GM10266 (cell line): ENCODE results near the gene CBR3.

Experiments
- DNase-seq: peaks from one replicate; pipeline ENCODE4 v3.0.0; 2012; ENCODE audit errors: extremely low spot score
- CTCF ChIP-seq: IDR thresholded peaks from 2 replicates; pipeline ENCODE4 v1.5.1; 2012; ENCODE audit warnings: mild to moderate bottlenecking, low read depth; ENCODE audit not compliant: control insufficient read depth, insufficient read depth; ENCODE audit errors: missing control alignments

The CBR3 gene

GRCh38 chr21:36105327-36105842 lies 29.5 kb upstream of the CBR3 start:
- no peak for TF ChIP-seq CTCF
- DNase-seq = no peak

GRCh38 chr21:36109868-36110267 lies 25.0 kb upstream of the CBR3 start:
- no peak for DNase-seq
- no peak for TF ChIP-seq CTCF

DNA sequence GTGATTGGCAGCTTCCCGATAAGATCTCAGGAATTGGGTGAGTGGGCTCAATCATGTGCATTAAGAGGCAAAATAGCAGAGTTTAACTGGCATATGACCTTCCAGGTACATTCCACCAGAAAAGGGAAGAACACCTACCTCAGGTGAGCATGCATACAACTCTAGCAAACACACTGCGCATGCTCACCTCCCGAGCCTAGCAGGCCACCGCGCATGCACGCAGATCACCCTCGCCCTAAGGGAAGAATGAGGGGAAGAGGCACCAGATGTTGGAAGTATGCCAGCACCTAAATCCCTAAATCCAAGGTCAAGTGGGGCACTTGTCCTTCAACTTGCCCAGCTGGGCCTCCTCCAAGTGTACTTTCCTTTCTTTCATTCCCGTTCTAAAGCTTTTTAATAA lies 23.6 kb upstream of the CBR3 start:
- no peak for DNase-seq
- TF ChIP-seq CTCF = no peak

DNA sequence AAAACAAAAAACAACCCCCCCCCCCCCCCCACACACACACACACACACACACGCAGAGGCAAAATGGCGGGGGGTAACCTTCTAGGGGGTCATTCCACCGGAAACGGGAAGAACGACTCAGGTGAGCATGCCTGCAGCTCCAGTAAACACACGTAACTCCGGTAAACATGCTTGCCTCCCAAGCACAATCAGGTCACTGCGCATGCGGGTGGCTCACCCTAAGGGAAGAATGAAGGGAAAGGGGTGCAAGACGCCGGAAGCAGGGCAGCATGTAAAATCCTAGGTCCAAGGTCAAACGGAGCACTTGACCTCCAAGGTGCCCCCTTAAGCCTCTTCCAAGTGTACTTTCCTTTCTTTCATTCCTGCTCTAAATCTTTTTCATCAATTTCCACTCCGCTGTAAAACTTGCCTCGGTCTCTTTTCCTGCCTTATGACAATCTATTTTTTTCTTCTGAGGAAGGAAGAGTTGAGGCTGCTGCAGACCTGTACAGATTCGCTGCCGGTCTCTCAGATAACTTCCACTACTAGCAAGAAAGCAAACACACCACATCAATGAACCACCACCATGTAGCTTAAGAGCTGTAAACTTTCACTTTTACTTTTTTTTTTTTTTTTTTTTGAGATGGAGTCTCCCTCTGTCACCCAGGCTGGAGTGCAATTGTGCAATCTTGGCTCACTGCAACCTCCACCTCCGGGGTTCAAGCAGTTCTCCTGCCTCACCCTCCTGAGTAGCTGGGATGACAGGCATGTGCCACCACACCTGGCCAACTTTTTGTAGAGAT lies 21.0 kb upstream of the CBR3 start:
- no peak for DNase-seq
- no peak for TF ChIP-seq CTCF

GRCh38 chr21:36115138-36115730 lies 19.6 kb upstream of the CBR3 start:
- DNase-seq = no peak
- TF ChIP-seq CTCF = no peak

- no peak for DNase-seq
- no peak for TF ChIP-seq CTCF
These were observed 17.6 kb upstream of the CBR3 start for GRCh38 chr21:36117286-36117741.
